Activated naive CD4-positive, alpha-beta T cell treated with anti-CD3 and anti-CD28 coated beads, Interleukin-2, amount 10 ng/mL, durations not matched to agents 7 days and 5 days (primary cell): ENCODE data around the gene LMNA.
A peak's percentile ranks its signal among the peaks of the same experiment; 100 is the strongest.

ENCODE experiments used
- CTCF ChIA-PET: fragments of 350-600 bp; sonication (Branson Sonifier 250); formaldehyde crosslinking; loops from one replicate; lab custom pipeline; 2021; ENCODE audit warnings: antibody characterized with exemption; lab: Charles Lee
- DNase-seq: peaks from one replicate; pipeline ENCODE4 v3.0.0-alpha.2; 2020
- H3K27ac Mint-ChIP-seq: one replicate; pipeline ENCODE4 v1.8.0; 2021; ENCODE audit warnings: mild to moderate bottlenecking, moderate library complexity, mixed read lengths
- H3K27me3 Mint-ChIP-seq: one replicate; pipeline ENCODE4 v1.8.0; 2021; ENCODE audit warnings: mild to moderate bottlenecking, mixed read lengths
- H3K36me3 Mint-ChIP-seq: one replicate; pipeline ENCODE4 v1.8.0; 2021; ENCODE audit warnings: mixed read lengths
- H3K4me1 Mint-ChIP-seq: one replicate; pipeline ENCODE4 v1.8.0; 2021; ENCODE audit warnings: mixed read lengths
- H3K4me3 Mint-ChIP-seq: one replicate; pipeline ENCODE4 v1.8.0; 2021; ENCODE audit warnings: mild to moderate bottlenecking, moderate library complexity, mixed read lengths
- H3K9me3 Mint-ChIP-seq: one replicate; pipeline ENCODE4 v1.8.0; 2021; ENCODE audit warnings: mixed read lengths

The LMNA gene

DNA sequence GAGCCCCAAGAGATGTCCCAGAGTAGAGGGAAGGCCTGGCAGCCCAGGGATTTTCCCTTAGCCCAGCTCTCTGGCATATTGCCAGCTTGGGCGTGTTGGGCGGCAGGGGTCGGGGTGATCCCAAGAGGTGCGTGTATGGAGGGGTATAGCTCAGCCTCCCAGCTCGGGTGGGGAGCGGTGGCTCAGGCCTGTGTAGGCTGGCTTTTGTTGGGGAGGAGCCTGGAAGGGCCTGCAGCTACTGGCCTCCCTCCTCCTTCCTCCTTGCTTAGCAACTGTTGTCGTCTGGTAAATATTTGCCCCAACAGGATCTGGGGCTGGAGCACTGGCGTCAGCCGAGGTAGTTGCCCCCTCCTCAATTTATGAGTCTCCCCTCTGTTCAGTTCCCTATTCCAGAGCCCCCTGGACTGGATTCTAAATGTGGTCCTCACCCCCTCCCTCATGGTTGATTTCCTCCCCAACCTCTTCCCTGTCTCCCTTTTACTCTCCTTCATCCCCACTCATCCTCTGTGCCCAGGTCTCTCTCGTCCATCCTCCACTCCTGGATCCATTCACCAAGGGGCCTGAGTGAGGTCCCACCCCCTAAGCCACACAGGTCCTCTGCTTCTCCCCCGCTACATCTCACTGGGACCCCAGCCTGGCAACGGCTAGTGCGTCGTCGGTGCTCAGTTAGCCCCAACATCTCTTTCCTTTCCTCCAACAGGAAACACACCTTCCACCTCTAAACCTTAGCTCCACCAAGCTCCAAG lies 10.3 kb upstream of the LMNA start:
- no peak for DNase-seq
- peaks cover 89% of the 10 kb centered on the region for H3K27me3 Mint-ChIP-seq
- H3K9me3 Mint-ChIP-seq: no peaks in the 10 kb centered on the region
- H3K36me3 Mint-ChIP-seq: no peaks in the 10 kb centered on the region
- H3K4me3 Mint-ChIP-seq: no peak overlapping the region
- CTCF ChIA-PET: interaction anchor here (0.9 to 21.9 kb wide), 3 partner anchors 7 to 456 kb away, joined by 3 to 668 read pairs (median 3); no protein-coding TSS in a partner anchor
- no peak overlapping the region for H3K27ac Mint-ChIP-seq
- peaks cover 23% of the 10 kb centered on the region for H3K4me1 Mint-ChIP-seq

DNA sequence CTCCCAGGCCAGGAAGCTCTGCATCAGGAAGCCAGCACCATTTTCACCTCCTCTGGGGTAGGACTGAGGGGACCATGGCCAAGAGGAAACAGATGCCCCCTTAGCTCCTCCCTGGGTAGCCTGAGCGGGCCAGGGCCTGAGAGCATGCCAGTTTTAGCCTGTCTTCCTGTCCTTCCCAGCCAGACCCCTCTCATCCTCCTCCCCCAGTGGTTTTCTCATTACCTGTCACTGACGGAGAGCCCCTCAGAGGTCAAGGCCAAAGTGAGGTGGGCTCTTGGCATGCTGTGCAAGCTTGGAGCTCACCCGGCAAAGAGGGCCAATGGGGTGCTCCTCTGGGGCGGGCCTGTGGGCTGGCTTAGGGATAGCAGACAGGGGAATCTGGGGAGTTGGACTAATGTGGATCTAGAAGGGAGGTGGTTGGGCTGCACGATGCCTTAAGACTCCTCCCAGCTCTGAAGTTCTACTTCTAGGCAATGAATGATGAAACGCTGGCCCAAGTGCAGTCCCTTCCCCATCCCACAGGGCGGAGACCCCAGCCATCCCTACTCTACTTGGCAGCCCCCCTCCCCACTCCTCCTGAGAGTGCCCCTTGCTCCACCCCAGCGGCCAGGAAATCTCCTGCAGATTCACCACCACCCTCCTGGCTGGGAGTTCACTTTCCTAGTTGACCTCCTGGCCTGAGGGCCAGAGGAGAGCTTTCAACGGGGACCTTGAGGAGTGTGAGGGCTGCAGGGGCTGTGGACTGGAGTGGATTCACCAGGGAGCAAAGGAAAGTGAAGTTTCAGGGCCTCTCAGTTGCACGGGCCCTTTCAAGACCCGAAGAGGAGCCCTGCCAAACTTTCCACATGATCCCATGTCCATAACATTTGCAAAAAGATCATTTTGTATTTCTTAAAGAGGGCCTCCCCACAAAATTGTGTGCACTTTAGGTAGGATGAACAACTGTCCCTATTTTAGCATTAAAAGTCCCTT lies 9.4 kb upstream of the LMNA start:
- Mint-ChIP-seq H3K4me1 (peaks cover 23% of the 10 kb centered on the region), H3K27me3 (peaks cover 85% of the 10 kb centered on the region), H3K4me3 (peak overlapping the region; percentile 63), H3K27ac (peak overlapping the region; percentile 63), H3K9me3 (no peaks in the 10 kb centered on the region), H3K36me3 (no peaks in the 10 kb centered on the region)
- CTCF ChIA-PET: interaction anchor here (0.9 to 21.9 kb wide), 2 partner anchors 8 to 27 kb away, joined by 3 to 668 read pairs; no protein-coding TSS in a partner anchor
- no peak for DNase-seq

DNA sequence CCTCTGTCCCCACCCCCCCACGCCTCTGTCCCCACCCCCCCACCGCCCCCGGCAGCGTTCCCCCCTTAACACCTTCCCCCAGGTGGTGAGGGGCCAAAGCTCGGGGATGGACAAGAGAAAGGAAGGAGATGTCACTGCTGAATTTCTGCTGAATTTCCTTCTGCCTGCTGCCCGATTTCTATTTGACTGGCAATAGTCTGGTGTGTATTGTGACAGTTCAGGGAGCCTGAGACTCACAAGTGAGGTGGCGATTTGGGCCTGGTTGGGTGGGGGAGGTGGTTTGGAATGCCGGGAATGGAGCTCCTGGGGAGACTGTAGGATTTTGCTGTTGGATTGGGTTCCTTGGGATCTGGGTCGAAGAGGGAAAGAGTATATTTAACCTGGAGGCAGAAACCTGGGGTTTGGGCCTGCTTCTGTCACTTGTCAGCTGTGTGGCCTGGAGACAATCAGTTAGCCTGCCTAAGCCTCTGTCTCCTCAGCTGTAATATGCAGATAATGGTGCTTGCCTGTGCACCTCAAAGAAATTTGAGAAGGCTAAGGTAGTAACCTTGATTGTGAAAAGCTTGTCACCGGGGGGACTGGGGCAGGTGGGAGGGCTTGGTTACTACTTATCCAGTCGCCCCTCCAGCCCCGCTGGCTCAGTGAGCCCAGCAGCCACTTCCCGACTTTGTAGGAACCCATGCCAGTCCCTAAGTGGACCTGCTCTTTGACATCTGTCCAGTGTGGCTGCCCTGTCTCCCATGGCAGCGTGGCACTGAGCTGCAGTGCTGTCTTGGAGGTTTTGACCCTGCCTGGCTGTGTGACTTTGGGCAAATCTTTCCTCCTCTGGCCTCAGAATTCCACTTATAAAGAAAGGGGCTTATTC lies 7.7 kb upstream of the LMNA start:
- DNase-seq: no peak
- Mint-ChIP-seq H3K4me1 (peaks cover 23% of the 10 kb centered on the region), H3K27ac (no peak overlapping the region), H3K9me3 (no peaks in the 10 kb centered on the region), H3K4me3 (peak overlapping the region; percentile 5), H3K36me3 (no peaks in the 10 kb centered on the region), H3K27me3 (peaks cover 88% of the 10 kb centered on the region)
- CTCF ChIA-PET: interaction anchor here (0.7 to 2.2 kb wide), 6 partner anchors 9 to 25 kb away, joined by 3 to 9 read pairs (median 4); no protein-coding TSS in a partner anchor

DNA sequence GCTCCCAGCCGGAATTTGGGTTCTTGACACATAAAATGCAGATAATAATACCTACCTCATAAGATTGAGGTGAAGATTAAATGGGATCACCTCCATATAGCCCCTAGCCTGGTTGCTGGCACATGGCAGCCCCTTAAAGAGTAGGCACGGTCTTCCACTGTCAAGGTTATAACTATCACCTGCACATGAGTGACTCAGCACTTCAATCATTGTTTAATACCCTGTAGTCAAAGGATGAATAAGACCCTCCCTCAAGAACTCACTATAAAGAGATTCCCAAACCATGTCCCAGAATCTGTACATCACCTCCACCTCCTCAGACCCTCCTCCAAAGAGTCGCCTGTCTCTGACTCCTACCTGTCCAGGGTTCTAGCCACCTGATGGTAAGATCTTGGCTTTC lies 6.5 kb upstream of the LMNA start:
- H3K27me3 Mint-ChIP-seq: peaks cover 88% of the 10 kb centered on the region
- H3K4me1 Mint-ChIP-seq: peaks cover 23% of the 10 kb centered on the region
- CTCF ChIA-PET: no interaction called here
- no peak overlapping the region for H3K27ac Mint-ChIP-seq
- no peak for DNase-seq
- H3K9me3 Mint-ChIP-seq: no peaks in the 10 kb centered on the region
- H3K36me3 Mint-ChIP-seq: no peaks in the 10 kb centered on the region
- no peak overlapping the region for H3K4me3 Mint-ChIP-seq

DNA sequence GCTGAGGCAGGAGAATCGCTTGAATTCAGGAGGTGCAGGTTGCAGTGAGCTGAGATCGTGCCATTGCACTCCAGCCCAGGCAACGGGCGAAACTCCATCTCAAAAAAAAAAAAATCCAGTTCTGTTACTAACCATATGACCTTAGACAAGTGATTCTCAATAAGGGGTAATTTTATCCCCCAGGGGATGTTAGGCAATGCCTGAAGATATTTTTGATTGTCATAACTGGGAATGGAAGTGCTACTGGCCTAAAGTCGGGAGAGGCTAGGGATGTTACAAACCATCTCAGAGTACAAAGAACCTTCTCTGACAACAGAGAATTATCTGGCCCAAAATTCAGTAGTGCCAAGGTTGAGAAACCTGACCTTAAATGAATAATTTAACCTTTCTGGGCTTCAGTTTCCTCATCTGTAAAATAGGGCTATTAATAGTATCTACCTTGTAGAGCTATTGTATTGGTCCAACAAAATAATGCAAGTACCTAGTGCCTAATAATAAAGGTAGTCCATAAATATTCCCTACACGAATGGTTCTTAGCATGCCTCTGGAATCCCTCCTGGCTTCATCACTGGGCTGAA lies 5.8 kb upstream of the LMNA start:
- Mint-ChIP-seq H3K27me3 (peaks cover 88% of the 10 kb centered on the region), H3K4me1 (peaks cover 25% of the 10 kb centered on the region), H3K27ac (no peak overlapping the region), H3K9me3 (no peaks in the 10 kb centered on the region), H3K36me3 (no peaks in the 10 kb centered on the region), H3K4me3 (no peak overlapping the region)
- no peak for DNase-seq
- CTCF ChIA-PET: interaction anchor here (1.6 kb wide), 1 partner anchor 21 kb away, joined by 4 read pairs; no protein-coding TSS in a partner anchor

DNA sequence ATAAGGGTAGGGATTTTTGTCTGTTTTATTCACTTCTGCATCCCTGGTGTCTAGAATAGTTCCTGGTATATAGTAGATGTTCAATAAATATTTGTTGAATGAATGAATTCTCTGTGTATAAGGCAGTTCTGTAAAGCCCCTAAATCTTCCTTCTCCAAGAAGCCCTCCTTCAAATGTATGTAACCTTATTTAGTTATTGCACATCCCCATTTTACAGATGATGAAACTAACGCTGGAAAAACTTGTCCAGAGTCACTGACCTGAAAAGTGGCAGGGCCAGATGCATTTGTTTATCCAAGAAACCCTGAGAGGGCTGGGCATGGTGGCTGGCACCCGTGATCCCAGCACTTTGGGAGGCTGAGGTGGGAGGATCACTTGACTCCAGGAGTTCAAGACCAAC lies 4.3 kb upstream of the LMNA start:
- DNase-seq: no peak
- CTCF ChIA-PET: interaction anchor here (0.9 to 1.6 kb wide), 3 partner anchors 13 to 115 kb away, joined by 3 to 6 read pairs (median 4); no protein-coding TSS in a partner anchor
- Mint-ChIP-seq H3K27me3 (peaks cover 88% of the 10 kb centered on the region), H3K4me1 (peaks cover 31% of the 10 kb centered on the region), H3K9me3 (no peaks in the 10 kb centered on the region), H3K36me3 (no peaks in the 10 kb centered on the region), H3K27ac (no peak overlapping the region), H3K4me3 (no peak overlapping the region)

DNA sequence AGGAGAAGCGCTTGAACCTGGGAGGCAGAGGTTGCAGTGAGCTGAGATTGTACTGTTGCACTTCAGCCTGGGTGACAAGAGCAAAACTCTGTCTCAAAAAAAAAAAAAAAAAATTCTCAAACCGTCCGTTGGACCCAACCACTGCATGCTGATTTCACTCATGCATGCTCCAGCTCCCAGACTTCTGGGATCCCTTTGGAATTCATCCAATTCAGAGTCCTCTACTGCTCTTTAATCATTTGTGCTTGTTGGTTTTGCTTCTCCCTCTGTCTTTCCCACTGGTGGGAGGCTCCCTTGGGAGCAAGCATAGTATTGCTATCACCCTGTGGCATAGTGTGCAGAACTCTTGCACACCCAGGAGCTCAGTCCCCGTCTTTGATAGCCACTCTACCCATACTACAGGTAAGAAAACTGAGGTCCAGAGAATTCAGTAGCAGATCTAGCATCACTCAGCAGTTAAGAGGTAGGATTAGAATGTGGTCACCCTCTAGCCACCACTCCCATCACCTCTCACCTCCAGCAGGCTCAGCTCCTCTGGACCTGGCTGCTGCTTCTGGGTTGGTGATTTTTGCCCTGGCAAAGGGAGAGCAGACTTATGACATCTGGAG lies 3.1 kb upstream of the LMNA start:
- H3K4me3 Mint-ChIP-seq: no peak overlapping the region
- no peaks in the 10 kb centered on the region for H3K9me3 Mint-ChIP-seq
- peaks cover 1% of the 10 kb centered on the region for H3K36me3 Mint-ChIP-seq
- no peak overlapping the region for H3K27ac Mint-ChIP-seq
- H3K4me1 Mint-ChIP-seq: peaks cover 32% of the 10 kb centered on the region
- CTCF ChIA-PET: interaction anchor here (0.9 to 1.6 kb wide), 5 partner anchors 9 to 21 kb away, joined by 3 to 7 read pairs (median 4); no protein-coding TSS in a partner anchor
- no peak for DNase-seq
- peaks cover 90% of the 10 kb centered on the region for H3K27me3 Mint-ChIP-seq

DNA sequence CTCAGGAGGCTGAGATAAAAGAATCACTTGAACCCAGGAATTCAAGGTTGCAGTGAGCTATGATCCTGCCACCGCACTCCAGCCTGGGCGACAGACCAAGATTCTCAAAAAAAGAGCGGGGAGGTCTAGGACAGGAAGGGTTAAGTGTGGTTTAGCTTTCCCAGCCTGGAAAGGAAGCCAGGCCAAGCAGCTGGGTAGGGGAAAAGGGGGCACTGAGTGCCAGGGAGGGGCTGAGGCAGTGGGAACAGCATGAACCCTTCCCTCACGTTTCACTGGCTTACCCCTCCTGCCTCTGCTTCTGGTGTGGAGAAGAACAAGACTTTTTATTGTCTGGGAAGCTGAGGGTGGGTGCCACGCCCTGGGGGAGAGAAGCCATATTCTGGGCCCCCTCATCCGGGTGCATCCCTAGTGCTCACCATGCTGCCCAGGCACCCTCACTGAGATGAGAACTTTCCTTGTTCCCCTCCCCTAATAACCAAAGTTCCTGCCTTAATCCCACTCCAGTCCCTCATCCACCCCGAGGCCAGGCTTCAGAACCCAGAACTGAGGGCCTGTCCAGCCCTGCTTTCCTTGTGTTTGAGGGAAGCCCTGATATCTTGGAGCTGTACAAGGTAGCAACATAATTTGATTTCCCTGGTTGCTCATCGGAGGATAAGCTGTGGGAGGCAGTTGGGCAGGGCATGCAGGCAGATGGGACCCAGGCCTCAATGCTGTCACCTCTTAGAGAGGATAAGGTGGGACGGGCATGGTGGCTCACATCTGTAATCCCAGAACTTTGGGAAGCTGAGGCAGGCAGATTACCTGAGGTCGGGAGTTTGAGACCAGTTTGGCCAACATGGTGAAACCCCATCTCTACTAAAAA lies 2.0 kb upstream of the LMNA start:
- Mint-ChIP-seq H3K36me3 (peaks cover 1% of the 10 kb centered on the region), H3K4me3 (no peak overlapping the region), H3K27me3 (peaks cover 90% of the 10 kb centered on the region), H3K27ac (no peak overlapping the region), H3K4me1 (peaks cover 30% of the 10 kb centered on the region), H3K9me3 (no peaks in the 10 kb centered on the region)
- CTCF ChIA-PET: interaction anchor here (1.1 to 1.6 kb wide), 4 partner anchors 8 to 22 kb away, joined by 3 to 7 read pairs (median 4); no protein-coding TSS in a partner anchor
- no peak for DNase-seq

DNA sequence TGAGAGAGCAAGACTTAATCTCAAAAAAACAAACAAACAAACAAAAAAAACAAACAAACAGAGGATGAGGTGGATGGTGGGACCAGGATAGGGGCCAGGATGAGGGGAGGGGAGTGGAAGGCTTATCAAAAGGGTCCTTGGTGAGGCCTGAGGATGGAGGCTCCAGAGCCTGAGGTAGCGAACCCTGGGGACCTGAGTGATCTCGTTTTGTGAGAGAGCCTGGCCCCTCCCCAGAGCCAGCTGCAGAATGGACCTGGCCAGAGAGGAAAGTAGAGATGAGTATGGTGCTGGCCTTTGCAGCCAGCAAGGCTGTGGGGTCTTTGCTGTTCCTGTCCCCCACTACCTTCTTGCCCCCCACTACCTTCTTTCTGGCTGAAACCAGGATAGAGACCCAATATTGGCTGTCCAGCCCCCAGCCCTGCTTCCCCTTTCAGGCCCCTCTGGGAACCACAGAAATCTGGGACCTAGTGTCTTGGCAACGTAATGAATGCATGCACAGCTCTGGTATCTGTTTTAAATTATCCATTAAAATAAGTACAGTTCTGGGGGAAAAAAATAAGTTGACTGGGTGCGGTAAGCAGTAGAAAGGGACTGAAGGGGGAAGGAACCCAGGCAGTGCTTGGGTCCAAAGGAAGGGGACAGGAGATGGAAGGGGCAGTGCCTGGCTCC lies 1.1 kb upstream of the LMNA start:
- CTCF ChIA-PET: interaction anchor here (0.7 to 1.5 kb wide), 2 partner anchors 15 to 16 kb away, joined by 3 read pairs; no protein-coding TSS in a partner anchor
- DNase-seq: no peak
- no peak overlapping the region for H3K27ac Mint-ChIP-seq
- no peaks in the 10 kb centered on the region for H3K9me3 Mint-ChIP-seq
- peaks cover 1% of the 10 kb centered on the region for H3K36me3 Mint-ChIP-seq
- no peak overlapping the region for H3K4me3 Mint-ChIP-seq
- peaks cover 90% of the 10 kb centered on the region for H3K27me3 Mint-ChIP-seq
- H3K4me1 Mint-ChIP-seq: peaks cover 30% of the 10 kb centered on the region

DNA sequence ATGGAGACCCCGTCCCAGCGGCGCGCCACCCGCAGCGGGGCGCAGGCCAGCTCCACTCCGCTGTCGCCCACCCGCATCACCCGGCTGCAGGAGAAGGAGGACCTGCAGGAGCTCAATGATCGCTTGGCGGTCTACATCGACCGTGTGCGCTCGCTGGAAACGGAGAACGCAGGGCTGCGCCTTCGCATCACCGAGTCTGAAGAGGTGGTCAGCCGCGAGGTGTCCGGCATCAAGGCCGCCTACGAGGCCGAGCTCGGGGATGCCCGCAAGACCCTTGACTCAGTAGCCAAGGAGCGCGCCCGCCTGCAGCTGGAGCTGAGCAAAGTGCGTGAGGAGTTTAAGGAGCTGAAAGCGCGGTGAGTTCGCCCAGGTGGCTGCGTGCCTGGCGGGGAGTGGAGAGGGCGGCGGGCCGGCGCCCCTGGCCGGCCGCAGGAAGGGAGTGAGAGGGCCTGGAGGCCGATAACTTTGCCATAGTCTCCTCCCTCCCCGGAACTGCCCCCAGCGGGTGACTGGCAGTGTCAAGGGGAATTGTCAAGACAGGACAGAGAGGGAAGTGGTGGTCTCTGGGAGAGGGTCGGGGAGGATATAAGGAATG lies 505 bp downstream of the LMNA start:
- Mint-ChIP-seq H3K4me1 (peaks cover 33% of the 10 kb centered on the region), H3K36me3 (peaks cover 1% of the 10 kb centered on the region), H3K27me3 (peaks cover 94% of the 10 kb centered on the region), H3K27ac (no peak overlapping the region), H3K9me3 (no peaks in the 10 kb centered on the region), H3K4me3 (peak overlapping the region; percentile 76)
- CTCF ChIA-PET: interaction anchor here (1.2 to 2.4 kb wide), 5 partner anchors 11 to 43 kb away, joined by 3 to 12 read pairs (median 7); no protein-coding TSS in a partner anchor
- peak; percentile 43 for DNase-seq
